ENCODE data around the gene TTLL8.

GRCh38 chr22:50084614-50085021 lies 26.5 kb upstream of the TTLL8 start:
- no peak for TF ChIP-seq EP300 (IDR thresholded peaks at IDR 0.05; ENCODE audit: borderline replicate concordance)
- no peak for TF ChIP-seq TCF12 (IDR thresholded peaks at IDR 0.05; ENCODE audit: low read depth)
- no peak for TF ChIP-seq FOXM1 (IDR thresholded peaks at IDR 0.05; ENCODE audit: borderline replicate concordance, low read depth)
- no peak for TF ChIP-seq ZBTB7A (IDR thresholded peaks at IDR 0.05; ENCODE audit: low read depth)
